ENCODE measurements around the gene STX18. TPM values are rescaled to one million over a fixed set of nuclear protein-coding genes. Genes with fewer than 3 reads are reported as not detected.

The STX18 gene
- 18.5 to 27.9 TPM (median 20.9 TPM) in 5 replicates for total RNA-seq (2022; extraction: Qiagen RNA extraction)

DNA sequence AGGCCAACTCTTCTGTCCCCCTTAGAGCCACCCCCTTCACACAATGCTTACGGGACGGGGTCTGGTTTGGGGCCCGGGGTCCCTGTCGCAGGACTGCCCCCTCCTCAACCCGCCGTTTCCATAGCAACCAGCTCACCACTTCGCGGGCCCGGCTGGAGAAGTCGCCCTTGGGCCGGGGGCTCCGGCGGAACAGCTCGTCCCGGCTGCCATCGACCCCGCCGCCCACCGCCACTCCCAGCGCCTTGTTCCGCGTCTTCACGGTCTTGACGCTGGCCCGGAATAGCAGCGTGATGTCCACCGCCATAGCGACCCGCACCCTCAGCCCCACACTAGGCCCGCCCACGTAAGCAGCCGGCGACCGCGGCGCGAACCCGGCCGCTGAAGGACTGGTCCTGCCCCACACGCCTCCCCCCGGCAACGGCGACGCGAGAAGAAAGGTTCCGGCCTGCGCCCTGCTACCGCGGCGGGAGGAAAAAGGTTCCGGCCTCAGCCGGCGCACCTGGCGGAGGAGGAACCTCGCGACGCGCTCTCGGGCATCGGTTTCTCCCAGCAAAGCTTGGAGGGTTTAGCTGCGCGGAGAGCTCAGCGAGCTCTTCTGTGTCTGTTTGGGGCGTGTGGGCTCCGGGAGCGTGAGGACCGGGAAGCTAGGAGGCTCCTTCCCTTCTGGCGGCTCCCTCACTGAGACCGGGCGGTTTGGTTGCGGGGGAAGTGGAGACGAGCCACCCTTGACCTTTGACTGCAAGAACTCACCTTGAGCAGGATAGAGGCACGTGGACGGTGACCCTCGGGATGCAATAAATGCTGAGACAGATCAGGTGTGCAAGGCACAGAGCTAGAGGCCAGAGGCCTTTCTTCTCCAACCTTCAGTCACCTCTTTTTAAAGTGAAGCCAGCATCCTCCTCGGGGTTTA, at the start of gene STX18:
STX18 (minus strand) TSS at position 388 of the 910 bp plus-strand sequence; CDS start at position 304, 84 bp downstream.

DNA sequence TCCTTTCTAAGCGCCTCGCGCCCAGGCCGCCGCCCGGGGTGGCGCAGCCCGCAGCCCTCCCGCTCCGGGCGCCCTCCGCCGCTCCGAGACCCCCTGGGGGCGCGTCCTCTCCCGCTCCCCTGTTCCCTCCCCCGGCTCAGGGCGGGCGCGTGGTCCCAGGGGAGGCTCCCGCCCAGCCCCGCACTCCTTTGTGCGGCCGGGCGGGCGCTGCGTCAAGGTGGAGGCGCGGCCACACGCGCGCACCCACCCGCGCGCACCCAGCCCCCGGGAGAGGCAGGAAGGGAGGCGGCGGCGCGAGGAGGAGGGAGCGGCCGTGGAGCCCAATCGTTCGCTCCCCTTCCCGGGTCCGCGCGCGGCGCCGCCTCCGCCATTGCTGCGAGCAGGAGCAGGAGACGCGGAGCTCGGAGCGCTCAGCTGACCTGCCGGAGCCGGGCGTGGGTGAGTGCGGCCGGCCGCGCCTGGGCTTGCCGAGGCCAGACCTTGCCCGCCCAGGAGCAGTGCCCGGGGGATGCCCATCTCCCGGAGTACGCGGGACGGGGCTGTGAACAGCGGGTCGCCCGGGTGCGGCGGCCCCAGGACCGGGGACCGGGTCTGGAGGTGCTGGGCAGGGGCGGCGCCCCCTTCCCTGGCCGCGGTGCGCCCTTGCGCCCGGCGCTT, 155.0 kb downstream of the STX18 start, which contains the start of gene NSG1:
NSG1 (plus strand) TSS at position 367 of the 657 bp plus-strand sequence. CDS start 528 bp downstream, outside the sequence.

Other genes with a start within 250 kb of the STX18 start
- gene NSG1, start 154.9 kb downstream of the STX18 start, total RNA-seq (2022; extraction: Qiagen RNA extraction) = 1.7 to 2.5 TPM (median 2.2 TPM) in 5 replicates

All from A549 treated with CORT108297 at 1 μM for 4 hours (cell line).